Endothelial cell of umbilical vein (primary cell): ENCODE results near the gene CBX3.

Source experiments
- EZH2 ChIP-seq: IDR thresholded peaks from 2 replicates; pipeline ENCODE4 v1.6.1; 2012; ENCODE audit warnings: borderline replicate concordance, low read depth, mild to moderate bottlenecking, moderate library complexity, low read length, inconsistent platforms; ENCODE audit not compliant: severe bottlenecking
- FOS ChIP-seq: IDR thresholded peaks from 2 replicates; pipeline ENCODE4 v1.6.1; 2011; ENCODE audit warnings: mild to moderate bottlenecking, low read length, moderate library complexity, borderline replicate concordance; ENCODE audit not compliant: insufficient read depth
- JUN ChIP-seq: IDR thresholded peaks from 2 replicates; pipeline ENCODE4 v1.6.1; 2011; ENCODE audit warnings: borderline replicate concordance, low read depth; ENCODE audit not compliant: insufficient read length, insufficient read depth
- MYC ChIP-seq: IDR thresholded peaks from one replicate; pipeline ENCODE4 v1.6.1; 2011; ENCODE audit warnings: mild to moderate bottlenecking, low read depth, low read length
- POLR2A ChIP-seq: IDR thresholded peaks from 2 replicates; pipeline ENCODE4 v1.6.1; 2012; ENCODE audit warnings: low read depth, mild to moderate bottlenecking, control low read depth, low read length
- POLR2AphosphoS5 ChIP-seq: IDR thresholded peaks from 2 replicates; pipeline ENCODE4 v1.6.1; 2012; ENCODE audit warnings: low read depth, mild to moderate bottlenecking, control low read depth, low read length, moderate library complexity; ENCODE audit not compliant: insufficient read depth
- TF ChIP-seq, protein P1 (sequence below), 2 donors: IDR thresholded peaks; 1 replicate in 1 of 2; 2 replicates in 1 of 2; pipeline ENCODE4 v1.5.1; 2011; ENCODE audit warnings: low read length in 2 of 2, mild to moderate bottlenecking in 2 of 2, moderate library complexity in 2 of 2, control low read depth in 1 of 2, inconsistent platforms in 1 of 2, low read depth in 1 of 2; ENCODE audit not compliant: insufficient read depth in 1 of 2; ENCODE audit errors: extremely low read depth in 1 of 2
- TF ChIP-seq, protein P2 (sequence below): IDR thresholded peaks from 2 replicates; pipeline ENCODE4 v1.6.1; 2011; ENCODE audit not compliant: insufficient read depth, insufficient read length

DNA sequence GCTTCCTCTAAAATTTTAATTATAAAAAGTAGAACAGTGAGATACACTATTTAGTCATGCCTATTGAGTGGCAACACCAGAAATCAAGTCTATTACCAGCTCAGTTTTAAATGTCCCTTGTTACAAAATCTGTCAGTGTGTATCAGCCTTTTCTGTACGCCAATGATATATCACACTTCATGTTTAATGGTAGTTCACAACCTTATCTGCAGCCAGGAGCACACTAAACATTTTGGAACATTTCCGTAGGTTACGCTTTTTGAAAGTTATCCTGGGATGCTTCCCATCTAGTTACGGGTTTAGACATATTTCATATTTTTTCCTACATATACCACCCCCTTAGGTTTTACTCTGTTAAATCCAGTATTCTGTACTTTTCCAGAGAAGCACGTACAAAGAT is 6.4 kb upstream of the CBX3 start:
- no peak for TF ChIP-seq POLR2AphosphoS5
- TF ChIP-seq EZH2: no peak
- TF ChIP-seq, protein P1, sequence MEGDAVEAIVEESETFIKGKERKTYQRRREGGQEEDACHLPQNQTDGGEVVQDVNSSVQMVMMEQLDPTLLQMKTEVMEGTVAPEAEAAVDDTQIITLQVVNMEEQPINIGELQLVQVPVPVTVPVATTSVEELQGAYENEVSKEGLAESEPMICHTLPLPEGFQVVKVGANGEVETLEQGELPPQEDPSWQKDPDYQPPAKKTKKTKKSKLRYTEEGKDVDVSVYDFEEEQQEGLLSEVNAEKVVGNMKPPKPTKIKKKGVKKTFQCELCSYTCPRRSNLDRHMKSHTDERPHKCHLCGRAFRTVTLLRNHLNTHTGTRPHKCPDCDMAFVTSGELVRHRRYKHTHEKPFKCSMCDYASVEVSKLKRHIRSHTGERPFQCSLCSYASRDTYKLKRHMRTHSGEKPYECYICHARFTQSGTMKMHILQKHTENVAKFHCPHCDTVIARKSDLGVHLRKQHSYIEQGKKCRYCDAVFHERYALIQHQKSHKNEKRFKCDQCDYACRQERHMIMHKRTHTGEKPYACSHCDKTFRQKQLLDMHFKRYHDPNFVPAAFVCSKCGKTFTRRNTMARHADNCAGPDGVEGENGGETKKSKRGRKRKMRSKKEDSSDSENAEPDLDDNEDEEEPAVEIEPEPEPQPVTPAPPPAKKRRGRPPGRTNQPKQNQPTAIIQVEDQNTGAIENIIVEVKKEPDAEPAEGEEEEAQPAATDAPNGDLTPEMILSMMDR (IDR thresholded peaks at IDR 0.05; ENCODE audit: extremely low read depth in 1 of 2, insufficient read depth in 1 of 2, low read depth in 1 of 2, low read length in 2 of 2): no peak
- no peak for TF ChIP-seq JUN
- TF ChIP-seq, protein P2, sequence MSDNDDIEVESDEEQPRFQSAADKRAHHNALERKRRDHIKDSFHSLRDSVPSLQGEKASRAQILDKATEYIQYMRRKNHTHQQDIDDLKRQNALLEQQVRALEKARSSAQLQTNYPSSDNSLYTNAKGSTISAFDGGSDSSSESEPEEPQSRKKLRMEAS: no peak
- TF ChIP-seq POLR2A: no peak
- TF ChIP-seq FOS: no peak
- TF ChIP-seq MYC: no peak
